ENCODE results near the gene SUPV3L1. TPM values are rescaled to one million over a fixed set of nuclear protein-coding genes. Genes with fewer than 3 reads are reported as not detected.

The SUPV3L1 gene
- total and polyA plus RNA-seq, 7 donors = 20.8 to 36.2 (median 26.3) TPM

GRCh38 chr10:69142983-69143382 is 37.1 kb upstream of the SUPV3L1 start:
- intact Hi-C loops (cut with DNase I) = no loop called here

GRCh38 chr10:69145329-69145728 is 34.7 kb upstream of the SUPV3L1 start:
- Histone ChIP-seq H3K4me1 (peaks cover 0 to 6% (median 0%) of the 10 kb centered on the region in 4 donors), H3K36me3 (no peaks in the 10 kb centered on the region), H3K27me3 (no peaks in the 10 kb centered on the region), H3K9me3 (no peaks in the 10 kb centered on the region), H3K4me3 (no peak overlapping the region), H3K27ac (no peak overlapping the region)
- 98 to 100% methylated on average over 1 of the region's 1 CpG for WGBS, 2 donors
- TF ChIP-seq EP300 (IDR thresholded peaks at IDR 0.05) (no peak), CTCF (IDR thresholded peaks at IDR 0.05) (no peak), POLR2AphosphoS5 (IDR thresholded peaks at IDR 0.05) (no peak), POLR2A (IDR thresholded peaks at IDR 0.05) (no peak)
- intact Hi-C loops (cut with DNase I) = no loop called here
- no peak for DNase-seq

More at GRCh38 chr10:69142983-69143382, 37.1 kb upstream of the SUPV3L1 start:
- DNase-seq = no peak
- TF ChIP-seq POLR2AphosphoS5 (IDR thresholded peaks at IDR 0.05) (no peak), POLR2A (IDR thresholded peaks at IDR 0.05) (no peak), EP300 (IDR thresholded peaks at IDR 0.05) (no peak), CTCF (IDR thresholded peaks at IDR 0.05) (no peak)
- Histone ChIP-seq H3K27me3 (no peaks in the 10 kb centered on the region), H3K4me3 (no peak overlapping the region), H3K27ac (no peak overlapping the region), H3K9me3 (no peaks in the 10 kb centered on the region), H3K4me1 (peaks cover 0 to 6% (median 0%) of the 10 kb centered on the region in 4 donors), H3K36me3 (no peaks in the 10 kb centered on the region)
- 16 to 57% methylated on average over 3 of the region's 3 CpGs for WGBS, 2 donors

- Histone ChIP-seq H3K36me3 (no peaks in the 10 kb centered on the region), H3K27me3 (no peaks in the 10 kb centered on the region), H3K4me3 (no peak overlapping the region), H3K9me3 (no peaks in the 10 kb centered on the region), H3K4me1 (peaks cover 0 to 6% (median 0%) of the 10 kb centered on the region in 4 donors), H3K27ac (no peak overlapping the region)
- TF ChIP-seq CTCF (IDR thresholded peaks at IDR 0.05) (no peak), EP300 (IDR thresholded peaks at IDR 0.05) (no peak), POLR2AphosphoS5 (IDR thresholded peaks at IDR 0.05) (no peak), POLR2A (IDR thresholded peaks at IDR 0.05) (no peak)
- WGBS, 2 donors = 96 to 98% methylated on average over 8 of the region's 8 CpGs
- intact Hi-C loops (cut with DNase I) = no loop called here
- no peak for DNase-seq
These were observed 34.2 kb upstream of the SUPV3L1 start for GRCh38 chr10:69145864-69146263.

GRCh38 chr10:69146759-69147158 is 33.3 kb upstream of the SUPV3L1 start:
- WGBS, 2 donors = 32 to 69% methylated on average over 2 of the region's 2 CpGs
- Histone ChIP-seq H3K9me3 (no peaks in the 10 kb centered on the region), H3K4me1 (peaks cover 0 to 6% (median 0%) of the 10 kb centered on the region in 4 donors), H3K36me3 (no peaks in the 10 kb centered on the region), H3K4me3 (no peak overlapping the region), H3K27me3 (no peaks in the 10 kb centered on the region), H3K27ac (no peak overlapping the region)
- intact Hi-C loops (cut with DNase I) = no loop called here
- no peak for TF ChIP-seq POLR2A (IDR thresholded peaks at IDR 0.05)
- TF ChIP-seq CTCF (IDR thresholded peaks at IDR 0.05) = no peak
- TF ChIP-seq POLR2AphosphoS5 (IDR thresholded peaks at IDR 0.05) = no peak
- no peak for TF ChIP-seq EP300 (IDR thresholded peaks at IDR 0.05)
- no peak for DNase-seq

- Histone ChIP-seq H3K4me1 (no peaks in the 10 kb centered on the region), H3K9me3 (no peaks in the 10 kb centered on the region), H3K4me3 (no peak overlapping the region), H3K27ac (no peak overlapping the region), H3K36me3 (no peaks in the 10 kb centered on the region), H3K27me3 (no peaks in the 10 kb centered on the region)
- 95 to 96% methylated on average over 3 of the region's 3 CpGs for WGBS, 2 donors
- intact Hi-C loops (cut with DNase I) = no loop called here
- TF ChIP-seq EP300 (IDR thresholded peaks at IDR 0.05) (no peak), CTCF (IDR thresholded peaks at IDR 0.05) (no peak), POLR2AphosphoS5 (IDR thresholded peaks at IDR 0.05) (no peak), POLR2A (IDR thresholded peaks at IDR 0.05) (no peak)
- DNase-seq = no peak
These were observed 28.1 kb upstream of the SUPV3L1 start for GRCh38 chr10:69151984-69152383.

Data from sigmoid colon (tissue), 7 donors.